Measurements from ENCODE around the gene HSF4. TPM values are rescaled to one million over a fixed set of nuclear protein-coding genes. Genes with fewer than 3 reads are reported as not detected.

Gene HSF4
- total RNA-seq, 1 donor from 2014 or later = 2.2 TPM

GRCh38 chr16:67183627-67184452 is 19.3 kb downstream of the HSF4 start, which contains the start of gene MATCAP1:
TSS of gene MATCAP1 (minus strand) at chr16:67183963. CDS start at chr16:67180610, 3,353 bp downstream.
- no peak within 1 kb of the TSS for H3K27ac Mint-ChIP-seq
- H3K9me3 Mint-ChIP-seq (ENCODE audit: low read depth) = no peaks in the 10 kb centered on the region
- H3K4me3 Mint-ChIP-seq (ENCODE audit: low read depth) = peak within 1 kb of the TSS; percentile 51
- no peak for TF ChIP-seq CTCF (IDR thresholded peaks at IDR 0.05; ENCODE audit: unreplicated experiment)
- peaks cover 9% of the 10 kb centered on the region for H3K27me3 Mint-ChIP-seq
- H3K4me1 Mint-ChIP-seq (ENCODE audit: low read depth) = peaks cover 3% of the 10 kb centered on the region
- DNase-seq (ENCODE audit: low spot score, unreplicated experiment) = peak; percentile 89
- no peaks in the 10 kb centered on the region for H3K36me3 Mint-ChIP-seq (ENCODE audit: insufficient read depth)

DNA sequence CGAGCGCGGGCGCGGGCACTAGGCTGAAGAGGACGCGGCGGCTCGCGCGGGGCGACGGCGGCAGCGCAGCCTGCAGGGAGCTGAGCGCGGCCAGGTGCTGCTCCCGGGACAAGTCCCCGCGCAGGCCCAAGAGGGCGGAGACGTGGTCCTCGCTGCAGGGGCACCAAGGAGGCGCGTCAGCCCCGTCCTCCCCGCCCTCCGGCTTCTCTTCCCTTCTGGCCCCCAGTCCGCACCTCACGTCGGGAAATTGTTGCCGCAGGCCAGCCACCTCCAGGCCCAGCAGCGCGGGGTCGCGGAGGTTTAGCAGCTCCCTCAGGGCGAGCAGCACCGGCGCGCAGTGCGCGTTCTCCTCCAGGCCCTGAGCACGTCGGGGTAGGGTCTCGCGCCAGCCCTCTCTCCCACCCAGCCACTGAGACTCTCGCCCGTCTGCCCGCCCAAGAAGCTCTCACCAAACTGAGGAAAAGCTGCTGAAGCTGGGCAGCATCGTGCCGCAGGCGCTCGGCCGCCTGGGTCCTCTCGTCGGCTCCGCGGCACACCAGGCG is 20.0 kb downstream of the HSF4 start:
- H3K4me1 Mint-ChIP-seq (ENCODE audit: low read depth) = peaks cover 3% of the 10 kb centered on the region

DNA sequence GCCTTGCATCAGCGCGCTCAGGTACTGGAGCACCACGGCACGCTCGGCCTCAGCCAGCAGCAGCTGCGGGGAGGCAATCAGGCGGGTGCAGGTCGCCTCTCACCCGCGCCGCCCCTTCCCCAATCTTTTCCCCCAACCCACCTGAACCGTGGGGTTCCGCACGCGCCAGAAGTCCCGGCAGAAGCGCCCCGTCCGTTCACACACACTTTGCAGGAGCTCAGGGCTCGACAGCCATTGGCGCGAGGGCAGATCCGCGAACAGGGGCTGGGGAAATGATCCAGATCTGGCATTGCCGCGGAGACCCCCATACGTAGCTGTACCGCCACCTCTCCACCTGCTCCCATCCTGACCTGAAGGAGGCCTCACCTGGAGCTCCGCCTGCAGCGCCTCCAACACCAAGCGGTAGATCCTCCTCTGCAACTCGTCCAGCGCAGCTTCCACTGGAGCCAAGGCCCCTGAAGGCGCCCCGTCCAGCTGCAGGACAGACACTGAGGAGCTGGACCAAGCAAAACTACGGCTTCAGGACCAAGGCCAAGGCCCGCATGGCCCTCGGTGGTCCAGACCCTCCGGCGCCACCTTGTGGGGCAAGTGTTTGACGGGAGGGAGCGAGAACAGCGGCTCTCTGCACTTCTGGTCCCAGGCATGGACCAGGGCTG is 20.6 kb downstream of the HSF4 start:
- Mint-ChIP-seq H3K4me1 (ENCODE audit: low read depth) (peaks cover 3% of the 10 kb centered on the region), H3K4me3 (ENCODE audit: low read depth) (peak overlapping the region; percentile 79), H3K9me3 (ENCODE audit: low read depth) (no peaks in the 10 kb centered on the region), H3K27me3 (peaks cover 7% of the 10 kb centered on the region), H3K27ac (peak overlapping the region; percentile 93), H3K36me3 (ENCODE audit: insufficient read depth) (no peaks in the 10 kb centered on the region)
- DNase-seq (ENCODE audit: low spot score, unreplicated experiment) = peak; percentile 96
- peak; percentile 90 for TF ChIP-seq CTCF (IDR thresholded peaks at IDR 0.05; ENCODE audit: unreplicated experiment)

More for the DNA sequence above, 20.0 kb downstream of the HSF4 start:
- peak overlapping the region; percentile 51 for H3K4me3 Mint-ChIP-seq (ENCODE audit: low read depth)
- H3K36me3 Mint-ChIP-seq (ENCODE audit: insufficient read depth) = no peaks in the 10 kb centered on the region
- no peak for TF ChIP-seq CTCF (IDR thresholded peaks at IDR 0.05; ENCODE audit: unreplicated experiment)
- DNase-seq (ENCODE audit: low spot score, unreplicated experiment) = no peak
- H3K27ac Mint-ChIP-seq = no peak overlapping the region
- peaks cover 7% of the 10 kb centered on the region for H3K27me3 Mint-ChIP-seq
- no peaks in the 10 kb centered on the region for H3K9me3 Mint-ChIP-seq (ENCODE audit: low read depth)

DNA sequence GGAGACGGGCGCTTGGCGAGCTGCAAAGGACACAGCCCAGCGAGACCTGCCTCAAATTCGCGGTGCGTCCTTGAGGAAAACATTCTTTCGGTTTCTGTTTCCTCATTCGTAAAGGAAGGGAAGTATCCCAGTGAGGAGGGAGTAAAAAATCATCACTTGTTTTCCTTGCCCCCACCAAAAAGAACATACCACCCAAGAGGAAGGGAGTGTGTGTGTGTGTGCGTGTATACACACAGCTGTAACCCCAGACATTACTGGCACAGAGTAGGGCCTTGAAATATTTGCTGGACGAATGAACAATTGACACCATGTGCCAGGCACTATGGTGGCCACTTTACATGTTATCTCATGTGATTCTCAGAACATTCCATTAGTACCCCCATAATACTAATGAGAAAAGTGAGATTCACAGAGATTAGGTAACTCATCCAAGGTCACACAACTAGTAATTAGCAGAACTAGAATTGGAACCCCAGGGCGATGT is 21.1 kb downstream of the HSF4 start:
- Mint-ChIP-seq H3K36me3 (ENCODE audit: insufficient read depth) (no peaks in the 10 kb centered on the region), H3K4me3 (ENCODE audit: low read depth) (no peak overlapping the region), H3K9me3 (ENCODE audit: low read depth) (no peaks in the 10 kb centered on the region), H3K27ac (no peak overlapping the region), H3K4me1 (ENCODE audit: low read depth) (peaks cover 3% of the 10 kb centered on the region), H3K27me3 (peaks cover 7% of the 10 kb centered on the region)
- no peak for DNase-seq (ENCODE audit: low spot score, unreplicated experiment)
- no peak for TF ChIP-seq CTCF (IDR thresholded peaks at IDR 0.05; ENCODE audit: unreplicated experiment)

DNA sequence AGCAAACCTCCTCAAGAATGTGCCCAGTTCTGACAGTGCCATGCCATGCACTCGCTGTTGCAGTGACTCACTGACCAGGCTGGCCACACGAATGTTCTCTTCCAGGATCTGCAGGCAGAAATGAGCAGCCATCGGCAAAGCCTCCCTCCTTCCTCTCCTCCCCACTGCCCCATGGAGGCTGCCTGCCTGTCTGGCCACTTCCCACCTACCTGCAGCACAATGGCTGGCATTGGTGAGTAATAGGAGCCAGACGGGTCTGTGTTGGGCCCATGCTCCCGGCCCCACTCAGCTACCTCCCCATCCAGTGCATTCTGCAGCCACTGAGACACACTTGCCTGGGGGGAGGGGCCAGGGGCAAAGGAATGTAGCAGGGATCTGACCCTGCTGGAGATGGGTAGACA is 22.0 kb downstream of the HSF4 start:
- peaks cover 6% of the 10 kb centered on the region for H3K4me1 Mint-ChIP-seq (ENCODE audit: low read depth)
- DNase-seq (ENCODE audit: low spot score, unreplicated experiment) = no peak
- H3K9me3 Mint-ChIP-seq (ENCODE audit: low read depth) = no peaks in the 10 kb centered on the region
- H3K4me3 Mint-ChIP-seq (ENCODE audit: low read depth) = no peak overlapping the region
- no peak for TF ChIP-seq CTCF (IDR thresholded peaks at IDR 0.05; ENCODE audit: unreplicated experiment)
- peaks cover 7% of the 10 kb centered on the region for H3K27me3 Mint-ChIP-seq
- no peaks in the 10 kb centered on the region for H3K36me3 Mint-ChIP-seq (ENCODE audit: insufficient read depth)
- no peak overlapping the region for H3K27ac Mint-ChIP-seq
